K562 (cell line): ENCODE data around the gene CTDSPL. TPM values are rescaled to one million over a fixed set of nuclear protein-coding genes. Genes with fewer than 3 reads are reported as not detected.

ENCODE experiments used
- ATF3 ChIP-seq, 2 experiments: fragments of 450-650 bp in 1 of 2; sonication (generic) in 1 of 2; formaldehyde crosslinking in 1 of 2; IDR thresholded peaks in 1 of 2; conservative IDR thresholded peaks in 1 of 2; 2 replicates each; pipeline versions ENCODE4 v1.6.1 to v1.8.1; 2016 to 2023; ENCODE audit warnings: mild to moderate bottlenecking in 2 of 2, moderate library complexity in 2 of 2, inconsistent platforms in 1 of 2, missing genetic modification reagents in 1 of 2
- BRF2 ChIP-seq: IDR thresholded peaks from 3 replicates; pipeline ENCODE4 v1.6.1; 2011; ENCODE audit warnings: borderline replicate concordance, mild to moderate bottlenecking; ENCODE audit not compliant: insufficient read length, insufficient read depth
- CBFA2T2 ChIP-seq: fragments of 450-650 bp; conservative IDR thresholded peaks from 2 replicates; pipeline ENCODE4 v1.6.1; 2017; ENCODE audit warnings: mild to moderate bottlenecking
- CREM ChIP-seq: IDR thresholded peaks from 2 replicates; pipeline ENCODE4 v1.6.1; 2014; ENCODE audit warnings: antibody characterized with exemption, low read depth
- CTBP1 ChIP-seq: fragments of 450-650 bp; IDR thresholded peaks from 2 replicates; pipeline ENCODE4 v1.6.1; 2016; ENCODE audit warnings: borderline replicate concordance
- DPF2 ChIP-seq: fragments of 450-650 bp; IDR thresholded peaks from 2 replicates; pipeline ENCODE4 v1.6.1; 2016
- HDAC8 ChIP-seq: fragments of 450-650 bp; IDR thresholded peaks from 2 replicates; pipeline ENCODE4 v1.6.1; 2016; ENCODE audit warnings: mild to moderate bottlenecking, missing genetic modification characterization, moderate library complexity, missing compliant biosample characterization
- ILF3 ChIP-seq: fragments of 450-650 bp; IDR thresholded peaks from 2 replicates; pipeline ENCODE4 v1.6.1; 2018; ENCODE audit warnings: antibody characterized with exemption, mild to moderate bottlenecking, moderate library complexity, borderline replicate concordance
- IRF1 ChIP-seq: sonication (generic); formaldehyde crosslinking; IDR thresholded peaks from 2 replicates; pipeline ENCODE4 v1.8.0; 2022; ENCODE audit warnings: missing genetic modification reagents, mild to moderate bottlenecking, borderline replicate concordance
- MBD2 ChIP-seq: sonication (generic); IDR thresholded peaks from 2 replicates; pipeline ENCODE4 v1.6.1; 2016; ENCODE audit warnings: low read depth, borderline replicate concordance
- NR2C2 ChIP-seq, 2 experiments: fragments of 200-800 bp in 1 of 2; sonication (Bioruptor generic) in 1 of 2; sonication (generic) in 1 of 2; formaldehyde crosslinking in 1 of 2; IDR thresholded peaks; 2 replicates each; pipeline versions ENCODE4 v1.6.1 to v1.8.0; 2016 to 2022; ENCODE audit warnings: mild to moderate bottlenecking in 1 of 2, missing compliant biosample characterization in 1 of 2, missing genetic modification characterization in 1 of 2, missing genetic modification reagents in 1 of 2
- NR4A1 ChIP-seq, 2 experiments: fragments of 250-450 bp in 1 of 2; fragments of 450-650 bp in 1 of 2; sonication (Bioruptor Pico) in 1 of 2; IDR thresholded peaks; 2 replicates each; pipeline versions ENCODE4 v1.4.0 to v1.6.1; 2016 to 2020; ENCODE audit warnings: mild to moderate bottlenecking in 2 of 2, missing compliant biosample characterization in 1 of 2, missing genetic modification characterization in 1 of 2, moderate library complexity in 1 of 2
- PCBP2 ChIP-seq: fragments of 200-400 bp; formaldehyde crosslinking; IDR thresholded peaks from 2 replicates; pipeline ENCODE4 v1.6.1; 2018; ENCODE audit warnings: low read length, low read depth, mild to moderate bottlenecking, moderate library complexity; ENCODE audit not compliant: poor library complexity, severe bottlenecking
- POLR2A ChIP-seq: fragments of 450-650 bp; conservative IDR thresholded peaks from 2 replicates; pipeline ENCODE4 v1.6.1; 2016
- PYGO2 ChIP-seq: fragments of 450-650 bp; IDR thresholded peaks from 2 replicates; pipeline ENCODE4 v1.6.1; 2016; ENCODE audit warnings: mild to moderate bottlenecking, missing genetic modification characterization, moderate library complexity, missing compliant biosample characterization
- RFX7 ChIP-seq: fragments of 250-450 bp; sonication (Bioruptor Pico); IDR thresholded peaks from 2 replicates; pipeline ENCODE4 v1.5.1; 2021; ENCODE audit warnings: mild to moderate bottlenecking
- SIN3B ChIP-seq: fragments of 450-650 bp; IDR thresholded peaks from 2 replicates; pipeline ENCODE4 v1.6.1; 2017; ENCODE audit warnings: low read depth, mild to moderate bottlenecking, moderate library complexity
- SLC30A9 ChIP-seq: fragments of 250-450 bp; sonication (Bioruptor Pico); IDR thresholded peaks from 2 replicates; pipeline ENCODE4 v1.8.0; 2022; ENCODE audit warnings: mild to moderate bottlenecking, moderate library complexity
- SMARCA5 ChIP-seq: fragments of 450-650 bp; IDR thresholded peaks from 2 replicates; pipeline ENCODE4 v1.6.1; 2016
- ZNF347 ChIP-seq: fragments of 450-650 bp; formaldehyde crosslinking; IDR thresholded peaks from 2 replicates; pipeline ENCODE4 v1.4.0; 2020; ENCODE audit warnings: low read depth, mild to moderate bottlenecking, moderate library complexity
- ZNF707 ChIP-seq: fragments of 250-450 bp; sonication (Bioruptor Pico); conservative IDR thresholded peaks from 2 replicates; pipeline ENCODE4 v1.8.0; 2022; ENCODE audit warnings: inconsistent platforms, mild to moderate bottlenecking, moderate library complexity
- polyA plus RNA-seq, 8 experiments: library from polyadenylated mRNA; depleted of rRNA in 4 of 8; stranded (reverse) in 5 of 8; unstranded in 3 of 8; fragments of >200 nt; fragmentation: Nextera tagmentation in 2 of 8; fragmentation: Illumina TruSeq in 1 of 8; extraction: Ambion mirVana in 2 of 8; extraction: Trizol in 1 of 8; gene quantifications; 2 replicates each; pipeline versions ENCODE4 v1.2.1 to v1.2.3, GENCODE V29; 2011 to 2014; ENCODE audit warnings: inconsistent platforms in 1 of 8, missing spikeins in 1 of 8
- total RNA-seq, 7 experiments: library from RNA; depleted of rRNA in 6 of 7; stranded (reverse); fragments of >200 nt in 6 of 7; fragmentation: Illumina TruSeq in 2 of 7; extraction: Trizol in 2 of 7; gene quantifications; 2 replicates each; pipeline versions ENCODE4 v1.2.1 to v1.2.3, GENCODE V29; 2011 to 2021; ENCODE audit warnings: low replicate concordance in 1 of 7

CTDSPL gene
- total and polyA plus RNA-seq, 9 of the 15 experiments (the other 6 are each of a cell fraction or from before 2014, with no cell fraction given), result 5.1 to 19.3 (median 11.3) TPM

GRCh38 chr3:37993820-37994638 lies 132.3 kb downstream of the CTDSPL start (continued):
- no peak for TF ChIP-seq ZNF347 (CRISPR knock-in tag)
- 0 out of 2 replicates have a peak, but pooled peaks have one; percentile 53 for TF ChIP-seq MBD2
- peak; percentile 21; the same call in 1 of the 2 replicates for TF ChIP-seq CBFA2T2
- TF ChIP-seq NR2C2 (CRISPR knock-in tag; IDR thresholded peaks at IDR 0.05), result peak; percentile 87
- peak; percentile 78 for TF ChIP-seq NR2C2 (tag; IDR thresholded peaks at IDR 0.05)
- no peak for TF ChIP-seq IRF1 (CRISPR knock-in tag)
- TF ChIP-seq POLR2A, result peak; percentile 99
- peak; percentile 83; the same call in 1 of the 2 replicates for TF ChIP-seq HDAC8 (tag)
- no peak; the same call in 1 of the 2 replicates for TF ChIP-seq ATF3 (IDR thresholded peaks at IDR 0.05)
- TF ChIP-seq ATF3 (CRISPR knock-in tag; conservative IDR thresholded peaks at IDR 0.05), result no peak
- no peak for TF ChIP-seq RFX7 (CRISPR knock-in tag)
- no peak for TF ChIP-seq SIN3B
- TF ChIP-seq PCBP2, result no peak
- no peak; the same call in 1 of the 2 replicates for TF ChIP-seq SMARCA5
- TF ChIP-seq CTBP1, result peak; percentile 88
- TF ChIP-seq ZNF707 (CRISPR knock-in tag), result no peak
- no peak for TF ChIP-seq SLC30A9
- peak; percentile 74 for TF ChIP-seq CREM
- peak; percentile 12; the same call in 1 of the 2 replicates for TF ChIP-seq NR4A1 (CRISPR knock-in tag; IDR thresholded peaks at IDR 0.05)
- TF ChIP-seq NR4A1 (tag; IDR thresholded peaks at IDR 0.05), result no peak; the same call in none of the 2 replicates
- TF ChIP-seq BRF2, result no peak
- peak; percentile 43 for TF ChIP-seq PYGO2 (tag)
- TF ChIP-seq ILF3, result no peak
- TF ChIP-seq DPF2, result peak; percentile 61; the same call in 1 of the 2 replicates
- TF ChIP-seq, all 486 proteins: peak for 236
